Inferior parietal cortex (tissue), 1 donor: Measurements from ENCODE around the gene CST8.
A peak's percentile ranks its signal among the peaks of the same experiment; 100 is the strongest.
"Not testable (repeated sequence)": the region's sequence is repeated elsewhere in the genome, so short reads cannot be mapped to it uniquely, and the experiment has no call there.

Source experiments
- DNase-seq: peaks from one replicate; pipeline ENCODE4 v3.0.0-alpha.2; 2016; ENCODE audit errors: extremely low spot score

Gene CST8

GRCh38 chr20:23490817-23491216 is at the start of gene CST8:
TSS of gene CST8 (plus strand) at chr20:23491117. CDS start at chr20:23491668, 551 bp downstream.
- DNase-seq, result no peak

- peak; percentile 93 for DNase-seq
Observed at GRCh38 chr20:23441850-23442313, 49.0 kb upstream of the CST8 start.

- no peak for DNase-seq
Observed at GRCh38 chr20:23442436-23442835, 48.5 kb upstream of the CST8 start.

- no peak for DNase-seq
Observed at GRCh38 chr20:23444859-23445258, 46.1 kb upstream of the CST8 start.

- no peak for DNase-seq
Observed at GRCh38 chr20:23445596-23446217, 45.2 kb upstream of the CST8 start.

GRCh38 chr20:23446505-23446904 is 44.4 kb upstream of the CST8 start:
- DNase-seq, result peak; percentile 83

GRCh38 chr20:23448167-23448566 is 42.8 kb upstream of the CST8 start:
- DNase-seq, result no peak

- DNase-seq, result no peak
Observed at GRCh38 chr20:23449421-23449820, 41.5 kb upstream of the CST8 start.

GRCh38 chr20:23450877-23451276 is 40.0 kb upstream of the CST8 start:
- no peak for DNase-seq

- DNase-seq, result no peak
Observed at GRCh38 chr20:23451956-23452487, 38.9 kb upstream of the CST8 start.

GRCh38 chr20:23452776-23453175 is 38.1 kb upstream of the CST8 start, which contains the start of gene CST11:
TSS of gene CST11 (minus strand) at chr20:23452876. CDS start at chr20:23452811, 65 bp downstream.
- no peak for DNase-seq

GRCh38 chr20:23453549-23454543 is 37.1 kb upstream of the CST8 start:
- no peak for DNase-seq

GRCh38 chr20:23454816-23455215 is 36.1 kb upstream of the CST8 start:
- no peak for DNase-seq

- no peak for DNase-seq
Observed at GRCh38 chr20:23455639-23456038, 35.3 kb upstream of the CST8 start.

GRCh38 chr20:23456409-23456808 is 34.5 kb upstream of the CST8 start:
- no peak for DNase-seq

- DNase-seq, result no peak
Observed at GRCh38 chr20:23456873-23457272, 34.0 kb upstream of the CST8 start.

- DNase-seq, result no peak
Observed at GRCh38 chr20:23459461-23460150, 31.3 kb upstream of the CST8 start.

GRCh38 chr20:23461180-23461579 is 29.7 kb upstream of the CST8 start:
- DNase-seq, result no peak

GRCh38 chr20:23466961-23467360 is 24.0 kb upstream of the CST8 start:
- DNase-seq, result not testable (repeated sequence)

- DNase-seq, result not testable (repeated sequence)
Observed at GRCh38 chr20:23472306-23472705, 18.6 kb upstream of the CST8 start.

GRCh38 chr20:23473293-23473692 is 17.6 kb upstream of the CST8 start:
- DNase-seq, result not testable (repeated sequence)

- no peak for DNase-seq
Observed at GRCh38 chr20:23475395-23475794, 15.5 kb upstream of the CST8 start.
